Epithelial cell of esophagus (primary cell): ENCODE measurements around the gene TJAP1.

Source experiments
- DNase-seq: peaks from one replicate; pipeline ENCODE4 v3.0.0; 2010; ENCODE audit warnings: low read depth
- H3K4me3 ChIP-seq: 2 replicates; pipeline ENCODE4 v1.5.1; 2011; ENCODE audit warnings: mild to moderate bottlenecking, low read length, control low read depth
- CTCF ChIP-seq: IDR thresholded peaks from 2 replicates; pipeline ENCODE4 v1.5.1; 2011; ENCODE audit warnings: low read depth, mild to moderate bottlenecking, low read length, control low read depth, inconsistent platforms; ENCODE audit not compliant: insufficient read depth; ENCODE audit errors: missing control alignments

TJAP1 gene

GRCh38 chr6:43451939-43452338 is 25.4 kb upstream of the TJAP1 start:
- no peak overlapping the region for H3K4me3 ChIP-seq
- DNase-seq, result no peak
- TF ChIP-seq CTCF, result no peak

- H3K4me3 ChIP-seq, result no peak overlapping the region
- DNase-seq, result no peak
- no peak for TF ChIP-seq CTCF
Observed at GRCh38 chr6:43452896-43453295, 24.5 kb upstream of the TJAP1 start.

GRCh38 chr6:43453831-43454230 is 23.5 kb upstream of the TJAP1 start:
- H3K4me3 ChIP-seq, result peak overlapping the region; percentile 60
- peak; percentile 41 for DNase-seq

GRCh38 chr6:43454290-43454695 is 23.1 kb upstream of the TJAP1 start:
- peak; percentile 79 for DNase-seq
- peak overlapping the region; percentile 60 for H3K4me3 ChIP-seq
- peak; percentile 73 for TF ChIP-seq CTCF

More at GRCh38 chr6:43453831-43454230, 23.5 kb upstream of the TJAP1 start:
- TF ChIP-seq CTCF, result no peak

- peak overlapping the region; percentile 60 for H3K4me3 ChIP-seq
- no peak for TF ChIP-seq CTCF
- DNase-seq, result peak; percentile 8
Observed at GRCh38 chr6:43454696-43455530, 22.5 kb upstream of the TJAP1 start.

GRCh38 chr6:43455531-43456428 is 21.6 kb upstream of the TJAP1 start, which contains the start of gene DLK2:
Gene DLK2, minus strand, starts transcription at chr6:43455548. Its CDS starts 723 bp downstream, at chr6:43454825.
- DNase-seq, result peak; percentile 64
- peak within 1 kb of the TSS; percentile 60 for H3K4me3 ChIP-seq
- TF ChIP-seq CTCF, result no peak
